HepG2 (cell line): ENCODE measurements around the gene ECT2. TPM values are rescaled to one million over a fixed set of nuclear protein-coding genes. Genes with fewer than 3 reads are reported as not detected.

Experiments
- CBX5 ChIP-seq: sonication (generic); formaldehyde crosslinking; IDR thresholded peaks from 2 replicates; pipeline ENCODE4 v1.4.0; 2020; ENCODE audit warnings: missing genetic modification reagents, borderline replicate concordance
- CSRNP2 ChIP-seq: sonication (generic); formaldehyde crosslinking; conservative IDR thresholded peaks from 2 replicates; pipeline ENCODE4 v1.8.0; 2022; ENCODE audit warnings: low read depth, missing genetic modification reagents
- DNMT3B ChIP-seq: conservative IDR thresholded peaks from 2 replicates; pipeline ENCODE4 v1.6.1; 2016; ENCODE audit warnings: missing biosample characterization, control low read depth
- ELF4 ChIP-seq: sonication (generic); formaldehyde crosslinking; IDR thresholded peaks from 2 replicates; pipeline ENCODE4 v1.5.0; 2020; ENCODE audit warnings: missing genetic modification reagents, mild to moderate bottlenecking, moderate library complexity, borderline replicate concordance
- GATAD2A ChIP-seq: IDR thresholded peaks from 2 replicates; pipeline ENCODE4 v1.6.1; 2016
- ISL2 ChIP-seq: sonication (generic); formaldehyde crosslinking; IDR thresholded peaks from 2 replicates; pipeline ENCODE4 v1.5.0; 2020; ENCODE audit warnings: missing genetic modification reagents
- KMT2B ChIP-seq: IDR thresholded peaks from 2 replicates; pipeline ENCODE4 v1.6.1; 2016; ENCODE audit warnings: missing genetic modification reagents, missing compliant biosample characterization
- MXD1 ChIP-seq: sonication (generic); formaldehyde crosslinking; IDR thresholded peaks from 2 replicates; pipeline ENCODE4 v1.4.0; 2020; ENCODE audit warnings: mild to moderate bottlenecking, missing genetic modification reagents
- NFKBIZ ChIP-seq: IDR thresholded peaks from 2 replicates; pipeline ENCODE4 v1.6.1; 2018; ENCODE audit warnings: missing genetic modification reagents, missing compliant biosample characterization
- NONO ChIP-seq, 2 experiments: fragments of 450-650 bp in 1 of 2; sonication (generic) in 1 of 2; formaldehyde crosslinking in 1 of 2; IDR thresholded peaks in 1 of 2; conservative IDR thresholded peaks in 1 of 2; 2 replicates each; pipeline versions ENCODE4 v1.6.1 to v1.8.0; 2017 to 2022; ENCODE audit warnings: mild to moderate bottlenecking in 1 of 2, missing genetic modification reagents in 1 of 2, moderate library complexity in 1 of 2
- PBX3 ChIP-seq: sonication (generic); formaldehyde crosslinking; IDR thresholded peaks from 2 replicates; pipeline ENCODE4 v1.8.1; 2023; ENCODE audit warnings: missing genetic modification reagents, inconsistent platforms, borderline replicate concordance
- SKIL ChIP-seq: sonication (generic); formaldehyde crosslinking; IDR thresholded peaks from 2 replicates; pipeline ENCODE4 v1.8.0; 2022; ENCODE audit warnings: missing genetic modification reagents, mild to moderate bottlenecking, moderate library complexity, borderline replicate concordance
- TBP ChIP-seq: sonication (generic); formaldehyde crosslinking; IDR thresholded peaks from 2 replicates; pipeline ENCODE4 v1.5.0; 2020; ENCODE audit warnings: missing genetic modification reagents
- THYN1 ChIP-seq: sonication (generic); formaldehyde crosslinking; IDR thresholded peaks from 2 replicates; pipeline ENCODE4 v1.8.1; 2023; ENCODE audit warnings: low read depth, mild to moderate bottlenecking, moderate library complexity, missing genetic modification reagents, borderline replicate concordance
- TOE1 ChIP-seq: sonication (generic); formaldehyde crosslinking; IDR thresholded peaks from 2 replicates; pipeline ENCODE4 v1.4.0; 2020; ENCODE audit warnings: mild to moderate bottlenecking, missing genetic modification reagents
- UBTF ChIP-seq: sonication (generic); formaldehyde crosslinking; IDR thresholded peaks from 2 replicates; pipeline ENCODE4 v1.4.0; 2020; ENCODE audit warnings: mild to moderate bottlenecking, missing genetic modification reagents
- ZC3H13 ChIP-seq: sonication (generic); formaldehyde crosslinking; IDR thresholded peaks from 2 replicates; pipeline ENCODE4 v1.8.1; 2023; ENCODE audit warnings: mild to moderate bottlenecking, missing genetic modification reagents, moderate library complexity
- ZNF205 ChIP-seq: IDR thresholded peaks from 2 replicates; pipeline ENCODE4 v1.6.1; 2018; ENCODE audit warnings: missing biosample characterization, missing genetic modification reagents
- ZNF879 ChIP-seq: sonication (generic); formaldehyde crosslinking; IDR thresholded peaks from 2 replicates; pipeline ENCODE4 v1.8.1; 2023; ENCODE audit warnings: missing genetic modification reagents
- polyA plus RNA-seq, 8 experiments: library from polyadenylated mRNA; depleted of rRNA in 3 of 8; stranded (reverse) in 7 of 8; unstranded in 1 of 8; fragments of >200 nt; fragmentation: Illumina TruSeq in 4 of 8; extraction: Trizol in 4 of 8; gene quantifications; 2 replicates each; pipeline versions ENCODE4 v1.2.1 to v1.2.3, GENCODE V29; 2011 to 2016; ENCODE audit warnings: low read depth in 4 of 8, missing spikeins in 1 of 8, mixed read lengths in 1 of 8; ENCODE audit not compliant: insufficient read depth in 1 of 8
- total RNA-seq, 5 experiments: library from RNA; depleted of rRNA; stranded (reverse); fragments of >200 nt; fragmentation: Illumina TruSeq; extraction: Trizol; gene quantifications; 2 replicates each; pipeline ENCODE4 v1.2.3, GENCODE V29; 2016; ENCODE audit warnings: low read depth in 1 of 5

The ECT2 gene
- total and polyA plus RNA-seq, 2 of the 13 experiments (the other 11 are each of a cell fraction or from before 2014, with no cell fraction given): 21.6 to 52.0 TPM

GRCh38 chr3:172710664-172711453, 39.7 kb upstream of the ECT2 start, which contains the start of gene NCEH1 (continued):
- TF ChIP-seq UBTF (CRISPR knock-in tag) (peak; percentile 86), CBX5 (CRISPR knock-in tag) (0 out of 2 replicates have a peak, but pooled peaks have one; percentile 50), GATAD2A (CRISPR knock-in tag) (peak; percentile 75), NONO (IDR thresholded peaks at IDR 0.05) (no peak), NONO (CRISPR knock-in tag; conservative IDR thresholded peaks at IDR 0.05) (peak; percentile 59; the same call in 1 of the 2 replicates), THYN1 (CRISPR knock-in tag) (0 out of 2 replicates have a peak, but pooled peaks have one; percentile 68), SKIL (CRISPR knock-in tag) (no peak), ZNF205 (CRISPR knock-in tag) (peak; percentile 73), CSRNP2 (CRISPR knock-in tag) (no peak), NFKBIZ (CRISPR knock-in tag) (0 out of 2 replicates have a peak, but pooled peaks have one; percentile 77), PBX3 (0 out of 2 replicates have a peak, but pooled peaks have one; percentile 28), MXD1 (CRISPR knock-in tag) (peak; percentile 80), TBP (CRISPR knock-in tag) (0 out of 2 replicates have a peak, but pooled peaks have one; percentile 70), ZNF879 (CRISPR knock-in tag) (0 out of 2 replicates have a peak, but pooled peaks have one; percentile 74), TOE1 (CRISPR knock-in tag) (0 out of 2 replicates have a peak, but pooled peaks have one; percentile 70), DNMT3B (no peak; the same call in 1 of the 2 replicates), ISL2 (CRISPR knock-in tag) (peak; percentile 41), KMT2B (CRISPR knock-in tag) (peak; percentile 55; the same call in 1 of the 2 replicates), ELF4 (CRISPR knock-in tag) (peak; percentile 33; the same call in 1 of the 2 replicates), ZC3H13 (CRISPR knock-in tag) (no peak)
